Measurements from ENCODE around the gene PARP12. TPM values are rescaled to one million over a fixed set of nuclear protein-coding genes. Genes with fewer than 3 reads are reported as not detected.

Gene PARP12
- total and polyA plus RNA-seq, 2 of the 13 experiments (the other 11 are each of a cell fraction or from before 2014, with no cell fraction given) = 15.5 to 35.2 TPM

DNA sequence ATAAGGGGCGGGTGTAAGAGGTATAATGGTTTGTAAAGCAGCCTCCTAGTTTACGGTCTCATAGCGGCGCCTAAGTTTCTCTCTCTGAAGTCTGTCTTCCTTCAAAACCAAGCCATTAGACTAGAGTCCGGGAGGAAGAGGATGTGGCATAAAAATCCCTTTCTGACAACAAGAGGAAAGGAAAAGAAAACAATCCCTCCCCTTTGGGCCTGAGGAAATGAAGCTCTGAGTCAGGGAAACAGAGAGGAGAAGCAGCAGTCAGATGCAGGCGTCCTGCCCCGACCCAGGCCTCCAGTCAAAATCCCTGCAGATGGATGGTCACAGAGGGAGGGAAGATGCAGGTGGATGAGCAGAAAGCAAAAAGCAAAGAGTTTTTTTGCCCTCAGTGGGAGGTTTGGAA lies 23.7 kb downstream of the PARP12 start:
- no peak overlapping the region for H3K4me2 ChIP-seq (ENCODE audit: low read depth, low read length)
- H3K36me3 ChIP-seq (replicated peaks in 1 of 2; ENCODE audit: control insufficient read depth in 1 of 2, insufficient read depth in 2 of 2, low read length in 2 of 2) = peaks cover 4 to 43% of the 10 kb centered on the region in 2 experiments; a peak in 4 of 5 replicates
- WGBS (ENCODE audit: low lambda C conversion rate) = 98% methylated on average over 7 of the region's 7 CpGs

GRCh38 chr7:140036224-140036962 lies 26.4 kb downstream of the PARP12 start:
- H2AFZ ChIP-seq (ENCODE audit: low read length) = no peak overlapping the region
- in situ Hi-C loops (cut with HindIII; ENCODE audit: extremely low pct_ligation_motif_present, low pct_unique_long_range_greater_than_20kb) = no loop called here
- no TSS peak for BruUV-seq (replicated peaks)
- H3K9me3 ChIP-seq (ENCODE audit: low read length) = no peaks in the 10 kb centered on the region
- FAIRE-seq (no peak), DNase-seq (ENCODE audit: low spot score) (no peak), ATAC-seq (no peak)
- no peaks in the 10 kb centered on the region for H3K27me3 ChIP-seq (ENCODE audit: control insufficient read depth in 1 of 2, insufficient read depth in 2 of 2, low read length in 2 of 2)
- peaks cover 7 to 38% of the 10 kb centered on the region in 2 experiments; a peak in 4 of 5 replicates for H3K36me3 ChIP-seq (replicated peaks in 1 of 2; ENCODE audit: control insufficient read depth in 1 of 2, insufficient read depth in 2 of 2, low read length in 2 of 2)
- no peak overlapping the region for H3K9ac ChIP-seq (ENCODE audit: insufficient read depth, low read depth, low read length)
- H3K79me2 ChIP-seq (ENCODE audit: insufficient read depth, low read length) = no peaks in the 10 kb centered on the region
- ChIA-PET CTCF (ENCODE audit: low intra/inter-chr PET ratio, low total read pairs) (no interaction called here), POLR2A (no interaction called here)
- WGBS (ENCODE audit: low lambda C conversion rate) = 89% methylated on average over 11 of the region's 11 CpGs
- H3K4me2 ChIP-seq (ENCODE audit: low read depth, low read length) = no peak overlapping the region
- intact Hi-C loops (cut with micrococcal nuclease; ENCODE audit: unreplicated experiment) = no loop called here
- H3K4me1 ChIP-seq (ENCODE audit: insufficient read depth, low read length) = no peaks in the 10 kb centered on the region
- TF ChIP-seq ZNF225 (CRISPR knock-in tag; IDR thresholded peaks at IDR 0.05) (no peak), ZNF24 (IDR thresholded peaks at IDR 0.05) (no peak), SYNCRIP (IDR thresholded peaks at IDR 0.05; ENCODE audit: insufficient read depth, low read depth, low read length) (no peak), SOX5 (CRISPR knock-in tag; IDR thresholded peaks at IDR 0.05; ENCODE audit: borderline replicate concordance) (no peak), PITX1 (CRISPR knock-in tag; IDR thresholded peaks at IDR 0.05) (no peak)
- TF ChIP-seq, protein P1, sequence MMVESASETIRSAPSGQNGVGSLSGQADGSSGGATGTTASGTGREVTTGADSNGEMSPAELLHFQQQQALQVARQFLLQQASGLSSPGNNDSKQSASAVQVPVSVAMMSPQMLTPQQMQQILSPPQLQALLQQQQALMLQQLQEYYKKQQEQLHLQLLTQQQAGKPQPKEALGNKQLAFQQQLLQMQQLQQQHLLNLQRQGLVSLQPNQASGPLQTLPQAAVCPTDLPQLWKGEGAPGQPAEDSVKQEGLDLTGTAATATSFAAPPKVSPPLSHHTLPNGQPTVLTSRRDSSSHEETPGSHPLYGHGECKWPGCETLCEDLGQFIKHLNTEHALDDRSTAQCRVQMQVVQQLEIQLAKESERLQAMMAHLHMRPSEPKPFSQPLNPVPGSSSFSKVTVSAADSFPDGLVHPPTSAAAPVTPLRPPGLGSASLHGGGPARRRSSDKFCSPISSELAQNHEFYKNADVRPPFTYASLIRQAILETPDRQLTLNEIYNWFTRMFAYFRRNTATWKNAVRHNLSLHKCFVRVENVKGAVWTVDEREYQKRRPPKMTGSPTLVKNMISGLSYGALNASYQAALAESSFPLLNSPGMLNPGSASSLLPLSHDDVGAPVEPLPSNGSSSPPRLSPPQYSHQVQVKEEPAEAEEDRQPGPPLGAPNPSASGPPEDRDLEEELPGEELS (CRISPR knock-in tag; IDR thresholded peaks at IDR 0.05) = no peak
- H4K20me1 ChIP-seq (ENCODE audit: insufficient read depth, low read length) = no peaks in the 10 kb centered on the region
- H3K4me3 ChIP-seq (replicated peaks in 1 of 3; ENCODE audit: insufficient read depth in 1 of 3, low read depth in 2 of 3, low read length in 3 of 3) = no peak overlapping the region
- H3K27ac ChIP-seq (ENCODE audit: extremely low read length, insufficient read depth, low read length) = no peak overlapping the region

More for the DNA sequence above, 23.7 kb downstream of the PARP12 start:
- H3K9me3 ChIP-seq (ENCODE audit: low read length) = no peaks in the 10 kb centered on the region
- H4K20me1 ChIP-seq (ENCODE audit: insufficient read depth, low read length) = no peaks in the 10 kb centered on the region
- in situ Hi-C loops (cut with HindIII; ENCODE audit: extremely low pct_ligation_motif_present, low pct_unique_long_range_greater_than_20kb) = no loop called here
- intact Hi-C loops (cut with micrococcal nuclease; ENCODE audit: unreplicated experiment) = no loop called here
- no peak for DNase-seq (ENCODE audit: low spot score)
- H3K79me2 ChIP-seq (ENCODE audit: insufficient read depth, low read length) = no peaks in the 10 kb centered on the region
- H3K4me3 ChIP-seq (replicated peaks in 1 of 3; ENCODE audit: insufficient read depth in 1 of 3, low read depth in 2 of 3, low read length in 3 of 3) = no peak overlapping the region
- H3K4me1 ChIP-seq (ENCODE audit: insufficient read depth, low read length) = peaks cover 2% of the 10 kb centered on the region
- no peak overlapping the region for H2AFZ ChIP-seq (ENCODE audit: low read length)
- CTCF ChIA-PET (ENCODE audit: low intra/inter-chr PET ratio, low total read pairs) = no interaction called here
- no peak overlapping the region for H3K9ac ChIP-seq (ENCODE audit: insufficient read depth, low read depth, low read length)
- H3K27me3 ChIP-seq (ENCODE audit: control insufficient read depth in 1 of 2, insufficient read depth in 2 of 2, low read length in 2 of 2) = no peaks in the 10 kb centered on the region
- FAIRE-seq = no peak
- H3K27ac ChIP-seq (ENCODE audit: extremely low read length, insufficient read depth, low read length) = no peak overlapping the region
- TF ChIP-seq ZNF317 (CRISPR knock-in tag; IDR thresholded peaks at IDR 0.05) = no peak
- TF ChIP-seq ZNF775 (CRISPR knock-in tag; IDR thresholded peaks at IDR 0.05; ENCODE audit: borderline replicate concordance) = no peak
- no peak for TF ChIP-seq YEATS2 (CRISPR knock-in tag; IDR thresholded peaks at IDR 0.05; ENCODE audit: borderline replicate concordance)
- POLR2A ChIA-PET = no interaction called here
- BruUV-seq (replicated peaks) = no TSS peak
- ATAC-seq = no peak
